HG03457 (cell line): ENCODE measurements around the gene MYO1G.
"Not testable (repeated sequence)": the region's sequence is repeated elsewhere in the genome, so short reads cannot be mapped to it uniquely, and the experiment has no call there.

ENCODE experiments used
- ATAC-seq: cut with Tn5 transposase; IDR thresholded peaks from one replicate; pipeline ENCODE4 v1.9.1; 2021; ENCODE audit warnings: moderate number of reproducible peaks; ENCODE audit not compliant: unreplicated experiment

The MYO1G gene

DNA sequence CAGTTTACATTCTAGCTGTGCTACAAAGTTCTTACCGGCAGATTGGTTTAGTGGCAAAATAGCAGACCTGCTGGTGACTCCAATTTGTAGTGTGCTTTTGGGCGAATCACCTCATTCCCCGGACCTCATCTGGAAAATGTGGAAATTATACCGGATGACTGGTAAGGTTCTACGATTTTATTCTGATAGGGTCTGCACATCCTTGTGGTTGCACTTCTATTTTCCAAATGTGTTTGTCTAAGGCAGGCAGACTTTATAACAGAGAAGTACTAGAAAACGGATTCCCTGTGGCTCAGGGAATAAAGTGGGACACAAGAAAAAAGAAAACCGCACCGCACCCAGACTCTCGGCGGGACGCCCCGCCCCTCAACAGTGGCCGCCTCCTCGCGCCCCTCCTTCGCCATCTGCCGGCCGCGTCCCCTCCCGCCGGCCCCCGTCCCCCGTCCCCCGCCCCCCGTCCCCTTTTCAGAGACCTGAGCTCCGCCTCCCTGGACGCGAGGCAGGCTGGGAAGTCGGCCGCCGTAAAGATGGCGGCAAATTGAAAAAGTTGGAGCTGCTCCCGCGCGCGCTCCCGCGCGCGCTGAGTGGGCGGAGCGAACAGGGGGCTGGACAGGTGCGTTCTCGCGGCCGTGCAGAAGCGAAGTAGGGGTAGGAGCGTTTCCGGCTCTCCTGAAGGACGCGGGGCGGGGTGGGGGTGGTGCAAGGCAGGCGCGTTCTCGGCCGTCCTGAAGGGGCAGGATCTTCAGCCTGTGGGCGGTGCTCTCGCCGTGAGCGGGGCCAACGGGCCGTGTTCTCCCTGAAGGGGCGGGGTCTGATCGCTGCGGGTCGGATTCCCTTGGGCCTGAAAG, 20.7 kb upstream of the MYO1G start:
- ATAC-seq, result peak; percentile 57

DNA sequence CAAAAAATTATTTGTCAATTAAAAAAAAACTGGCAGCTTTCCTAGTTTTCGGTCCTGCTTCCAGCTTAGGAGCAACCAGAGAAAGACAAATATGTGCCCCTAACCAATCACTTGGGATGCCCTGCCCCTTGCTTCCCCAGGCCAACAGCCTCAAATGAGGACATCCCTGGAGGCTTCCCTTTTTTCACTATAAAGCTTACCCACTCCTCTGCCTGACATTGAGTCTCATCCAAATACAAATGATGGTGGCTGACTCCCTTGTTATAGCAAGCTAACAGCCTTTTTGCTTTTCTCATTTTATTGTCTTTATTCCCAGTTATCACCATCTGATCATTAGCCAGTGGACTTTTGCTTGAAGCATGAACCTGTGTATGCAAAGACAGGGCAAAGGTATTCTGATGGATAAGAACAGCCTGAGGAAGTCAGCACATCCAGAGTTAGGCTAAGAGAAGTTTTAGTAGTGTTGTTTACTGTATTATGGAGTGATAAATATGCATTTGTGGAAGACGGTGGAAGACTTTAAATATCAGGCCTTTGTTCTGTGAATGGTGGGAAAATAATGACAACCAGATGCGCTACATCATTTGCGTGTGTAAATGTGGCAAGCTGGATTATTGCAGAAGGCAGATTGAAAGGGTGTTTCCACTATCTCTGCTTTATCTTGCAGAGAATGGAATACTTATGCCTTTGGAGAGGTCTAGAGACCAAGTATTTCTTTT, 19.5 kb upstream of the MYO1G start:
- ATAC-seq, result no peak

DNA sequence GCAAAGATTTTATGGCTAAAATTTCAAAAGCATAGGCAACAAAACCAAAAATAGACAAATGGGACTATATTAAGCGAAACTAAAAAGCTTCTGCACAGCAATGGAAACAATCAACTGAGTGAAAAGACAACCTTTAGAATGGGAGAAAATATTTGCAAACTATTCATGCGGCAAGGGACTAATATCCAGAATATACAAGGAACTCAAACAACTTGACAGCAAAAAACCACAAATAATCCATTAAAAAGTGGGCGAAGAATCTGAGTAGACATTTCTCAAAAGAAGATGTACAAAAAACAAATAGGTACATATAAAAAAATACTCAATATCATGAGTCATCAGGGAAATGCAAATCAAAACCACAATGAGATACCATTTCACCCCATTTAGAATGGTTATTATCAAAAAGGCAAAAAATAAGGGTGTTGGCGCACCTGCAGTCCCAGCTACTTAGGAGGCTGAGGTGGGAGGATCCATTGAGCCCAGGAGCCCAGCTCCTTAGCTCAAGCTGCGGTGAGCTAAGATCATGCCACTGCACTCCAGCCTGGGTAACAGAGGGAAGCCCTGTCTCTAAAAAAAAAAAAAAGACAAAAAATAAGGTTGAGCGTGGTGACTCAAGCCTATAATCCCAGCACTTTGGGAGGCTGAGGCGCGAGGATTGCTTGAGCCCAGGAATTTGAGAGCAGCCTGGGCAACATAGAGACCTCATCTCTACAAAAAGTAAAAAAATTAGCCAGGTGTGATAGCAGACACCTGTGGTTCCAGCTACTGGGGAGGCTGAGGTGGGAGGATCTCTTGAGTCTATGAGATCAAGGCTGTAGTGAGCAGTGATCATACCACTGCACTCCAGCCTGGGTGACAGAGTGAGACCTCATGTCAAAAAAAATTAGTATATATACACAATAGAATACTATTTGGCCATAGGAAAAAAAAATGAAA, 17.0 kb upstream of the MYO1G start:
- ATAC-seq, result no peak

DNA sequence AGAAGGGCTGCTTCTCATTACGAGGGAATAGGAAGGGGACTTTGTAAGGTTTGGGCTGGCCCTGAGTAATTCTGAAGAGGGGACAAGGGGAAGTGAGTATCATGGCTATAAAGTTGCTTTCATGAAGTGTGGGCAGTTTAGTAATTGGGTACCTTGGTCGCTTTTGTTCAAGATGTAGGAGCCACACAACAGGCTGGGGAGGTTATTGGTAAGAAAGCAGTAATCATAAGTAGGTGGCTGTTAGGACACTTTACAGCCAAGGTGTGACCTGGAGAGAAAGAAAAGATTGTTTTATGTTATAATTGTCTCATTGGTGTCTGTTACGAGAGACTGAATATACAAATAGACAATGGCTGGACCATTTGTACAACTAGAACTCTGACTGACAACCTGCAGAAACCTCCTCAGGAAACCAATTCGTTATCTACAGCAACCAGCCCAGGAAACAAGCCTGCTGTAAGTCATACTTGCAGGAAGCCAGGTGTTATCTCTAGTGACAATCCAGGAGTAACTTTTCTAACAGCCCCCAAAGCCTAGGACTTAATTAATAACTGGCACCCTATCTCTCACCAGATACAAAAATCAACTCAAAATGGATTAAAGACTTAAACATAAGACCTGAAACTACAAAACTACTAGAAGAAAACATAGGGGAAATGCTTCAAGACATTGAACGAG, 16.2 kb upstream of the MYO1G start:
- no peak for ATAC-seq

DNA sequence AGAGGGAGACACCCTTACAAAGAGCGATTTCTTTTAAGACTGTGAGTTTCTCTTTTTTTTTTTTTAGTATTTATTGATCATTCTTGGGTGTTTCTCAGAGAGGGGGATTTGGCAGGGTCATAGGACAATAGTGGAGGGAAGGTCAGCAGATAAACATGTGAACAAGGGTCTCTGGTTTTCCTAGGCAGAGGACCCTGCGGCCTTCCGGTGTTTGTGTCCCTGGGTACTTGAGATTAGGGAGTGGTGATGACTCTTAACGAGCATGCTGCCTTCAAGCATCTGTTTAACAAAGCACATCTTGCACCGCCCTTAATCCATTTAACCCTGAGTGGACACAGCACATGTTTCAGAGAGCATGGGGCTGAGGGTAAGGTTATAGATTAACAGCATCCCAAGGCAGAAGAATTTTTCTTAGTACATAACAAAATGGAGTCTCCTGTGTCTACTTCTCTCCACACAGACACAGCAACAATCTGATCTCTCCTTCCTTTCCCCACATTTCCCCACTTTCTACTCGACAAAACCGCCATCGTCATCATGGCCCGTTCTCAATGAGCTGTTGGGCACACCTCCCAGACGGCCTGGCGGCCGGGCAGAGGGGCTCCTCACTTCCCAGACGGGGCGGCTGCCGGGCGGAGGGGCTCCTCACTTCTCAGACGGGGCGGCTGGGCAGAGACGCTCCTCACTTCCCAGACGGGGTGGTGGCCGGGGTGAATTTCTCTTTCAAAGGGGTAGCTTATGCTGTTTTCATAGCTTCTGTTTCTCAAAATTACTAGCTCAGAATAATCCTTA, 13.4 kb upstream of the MYO1G start:
- ATAC-seq, result not testable (repeated sequence)

DNA sequence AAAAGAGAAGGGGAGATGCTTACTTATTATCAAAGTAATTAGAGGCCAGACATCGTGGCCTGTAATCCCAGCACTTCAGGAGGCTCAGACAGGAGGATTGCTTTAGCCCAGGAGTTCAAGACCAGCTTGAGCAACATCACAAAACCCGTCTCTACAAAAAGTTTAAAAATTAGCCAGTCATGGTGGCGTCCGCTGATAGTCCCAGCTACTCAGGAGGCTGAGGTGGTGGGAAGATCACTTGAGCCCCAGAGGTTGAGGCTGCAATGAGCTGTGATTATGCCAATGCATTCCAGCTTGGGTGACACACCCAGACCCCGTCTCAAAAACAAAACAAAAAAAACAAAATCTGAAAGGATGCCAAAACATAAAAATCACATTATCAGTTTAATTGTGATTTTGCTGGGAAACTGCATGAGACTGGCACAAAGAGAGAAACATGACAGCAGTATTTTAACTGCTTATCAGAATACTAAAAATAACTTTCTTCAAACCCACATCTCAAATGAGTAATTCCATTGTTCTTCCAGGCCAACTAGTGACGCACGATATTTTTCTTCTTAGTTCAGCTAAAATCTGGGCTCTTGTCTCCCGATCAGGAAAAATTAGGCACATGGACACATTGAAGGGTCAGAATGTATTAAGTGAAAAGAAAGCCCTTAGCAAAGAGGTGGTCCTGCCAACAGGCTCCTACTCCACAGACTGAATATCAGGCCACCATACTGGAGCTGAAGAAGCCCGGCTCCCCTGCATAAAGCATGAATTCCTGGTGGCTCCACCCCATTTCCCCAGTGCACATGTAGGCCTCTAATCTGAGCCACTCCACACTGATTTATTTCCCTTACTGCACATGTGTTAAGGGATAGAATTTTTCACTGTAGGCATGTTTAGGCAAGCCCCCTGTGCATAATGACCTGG, 11.6 kb upstream of the MYO1G start:
- no peak for ATAC-seq

DNA sequence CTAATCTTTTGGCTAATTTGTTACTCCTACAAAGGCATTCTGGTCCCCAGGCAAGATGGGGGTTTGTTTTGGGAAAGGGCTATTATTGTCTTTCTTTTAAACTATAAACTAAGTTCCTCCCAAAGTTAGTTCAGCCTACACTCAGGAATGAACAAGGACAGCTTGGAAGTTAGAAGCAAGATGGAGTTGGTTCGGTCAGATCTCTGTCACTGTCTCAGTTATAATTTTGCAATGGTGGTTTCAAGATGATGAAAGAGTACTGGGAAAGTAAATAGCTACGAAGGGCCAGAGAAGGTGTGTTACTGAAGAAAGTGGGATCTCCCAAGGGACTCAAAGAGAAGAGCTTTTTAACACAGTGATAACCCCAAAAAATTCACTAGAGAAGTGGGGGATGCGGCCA, 10.3 kb upstream of the MYO1G start:
- ATAC-seq, result no peak

DNA sequence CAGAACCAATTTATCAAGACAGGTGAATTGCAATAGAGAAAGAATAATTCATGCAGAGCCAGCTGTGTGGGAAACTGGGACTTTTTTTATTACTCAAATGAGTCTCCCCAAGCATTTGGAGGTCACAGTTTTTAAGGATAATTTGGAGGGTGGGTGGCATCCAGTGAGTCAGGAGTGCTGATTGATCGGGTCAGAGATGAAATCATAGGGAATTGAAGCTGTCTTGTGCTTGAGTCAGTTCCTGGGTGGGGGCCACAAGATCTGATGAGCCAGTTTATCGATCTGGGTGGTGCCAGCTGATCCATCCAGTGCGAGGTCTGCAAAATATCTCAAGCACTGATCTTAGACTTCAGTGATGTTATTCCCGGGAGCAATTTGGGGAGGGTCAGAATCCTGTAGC, 9.9 kb upstream of the MYO1G start:
- ATAC-seq, result no peak

DNA sequence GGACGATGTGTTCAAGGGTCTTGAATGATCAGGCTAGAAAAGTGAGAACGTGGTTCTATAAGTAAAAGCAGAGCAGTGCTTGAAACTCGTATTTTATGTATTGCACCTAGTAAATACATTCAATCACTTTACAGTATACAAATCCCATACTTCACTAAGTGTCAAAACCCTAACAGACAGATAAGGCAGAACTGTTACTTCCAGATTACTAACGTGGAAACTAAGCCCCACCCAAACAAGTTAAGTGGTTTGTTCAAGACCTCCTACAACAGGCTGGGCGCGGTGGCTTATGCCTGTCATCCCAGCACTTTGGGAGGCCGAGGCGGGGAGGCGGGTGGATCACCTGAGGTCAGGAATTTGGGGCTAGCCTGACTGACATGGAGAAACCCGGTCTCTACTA, 9.2 kb upstream of the MYO1G start:
- no peak for ATAC-seq

DNA sequence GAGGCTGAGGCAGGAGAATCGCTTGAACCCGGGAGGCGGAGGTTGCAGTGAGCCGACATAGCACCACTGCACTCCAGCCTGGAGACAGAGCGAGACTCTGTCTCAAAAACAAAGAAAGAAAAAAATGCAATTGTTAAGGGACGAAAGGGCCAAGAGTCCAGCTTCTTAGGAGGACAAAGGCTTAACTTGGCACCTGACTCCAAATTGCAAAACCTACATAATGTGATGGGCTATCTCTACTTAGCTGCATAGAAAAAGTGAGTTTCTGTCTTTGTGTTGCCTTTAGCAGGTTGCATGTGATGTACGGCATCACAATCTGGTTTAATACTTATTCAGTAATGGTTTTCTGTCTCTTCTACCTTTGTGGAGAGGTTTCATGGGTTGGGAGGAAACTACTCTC, 8.6 kb upstream of the MYO1G start:
- ATAC-seq, result no peak

DNA sequence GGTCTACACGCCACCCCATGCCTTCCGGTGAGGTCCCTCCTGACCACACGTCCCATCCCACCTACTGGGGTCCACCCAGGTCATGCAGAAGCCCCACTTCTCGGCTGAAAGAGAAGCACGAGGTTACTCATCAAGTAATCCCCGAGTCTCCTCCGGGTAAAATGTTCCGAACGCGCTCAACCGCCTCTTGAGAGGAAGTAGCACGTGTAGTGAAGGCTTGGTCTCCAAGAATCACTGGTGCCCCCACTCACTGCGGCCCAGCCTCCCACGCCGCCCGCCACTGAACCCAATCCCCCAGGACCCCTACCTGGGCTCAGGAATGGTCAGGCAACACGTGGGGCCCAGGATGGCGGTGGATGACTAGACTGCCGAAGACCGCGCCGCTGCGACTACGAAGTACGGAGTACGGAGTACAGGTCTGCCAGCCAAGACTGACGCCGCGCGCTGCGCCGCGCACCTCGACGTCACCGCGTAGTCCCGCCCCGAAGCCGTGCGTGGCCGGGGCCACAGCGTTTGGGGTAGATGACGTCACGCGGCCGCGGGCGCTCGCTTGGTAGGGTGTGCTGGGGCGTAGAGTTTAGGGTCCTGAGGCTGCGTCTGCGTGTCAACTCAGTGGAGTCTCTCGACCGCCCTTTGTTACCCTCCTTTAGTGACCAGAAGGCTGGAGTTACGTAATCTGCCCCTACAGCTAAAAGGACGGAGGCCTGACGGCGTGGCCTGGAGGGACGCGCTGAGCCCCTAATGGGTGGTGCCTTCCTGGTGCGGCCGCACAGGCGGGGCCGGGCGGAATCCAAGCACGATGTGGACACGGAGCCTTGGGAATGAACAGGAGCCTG, 7.6 kb upstream of the MYO1G start:
- peak; percentile 92 for ATAC-seq

DNA sequence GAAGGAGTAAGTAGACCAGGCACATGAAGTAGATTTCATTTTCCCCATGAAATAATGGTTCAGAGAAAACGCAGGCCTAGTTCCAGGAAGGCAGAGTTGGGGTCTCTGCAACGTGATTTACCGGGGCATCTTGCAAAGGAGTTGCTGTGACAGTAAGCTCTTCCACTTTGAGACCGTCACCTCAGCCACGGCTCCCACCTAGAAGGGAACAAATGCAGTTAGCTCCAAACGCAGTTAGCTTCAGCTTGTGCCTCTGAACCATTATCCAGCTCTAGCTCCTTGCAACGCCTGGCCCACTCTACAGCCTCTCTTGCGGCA, 7.0 kb upstream of the MYO1G start:
- ATAC-seq, result no peak

DNA sequence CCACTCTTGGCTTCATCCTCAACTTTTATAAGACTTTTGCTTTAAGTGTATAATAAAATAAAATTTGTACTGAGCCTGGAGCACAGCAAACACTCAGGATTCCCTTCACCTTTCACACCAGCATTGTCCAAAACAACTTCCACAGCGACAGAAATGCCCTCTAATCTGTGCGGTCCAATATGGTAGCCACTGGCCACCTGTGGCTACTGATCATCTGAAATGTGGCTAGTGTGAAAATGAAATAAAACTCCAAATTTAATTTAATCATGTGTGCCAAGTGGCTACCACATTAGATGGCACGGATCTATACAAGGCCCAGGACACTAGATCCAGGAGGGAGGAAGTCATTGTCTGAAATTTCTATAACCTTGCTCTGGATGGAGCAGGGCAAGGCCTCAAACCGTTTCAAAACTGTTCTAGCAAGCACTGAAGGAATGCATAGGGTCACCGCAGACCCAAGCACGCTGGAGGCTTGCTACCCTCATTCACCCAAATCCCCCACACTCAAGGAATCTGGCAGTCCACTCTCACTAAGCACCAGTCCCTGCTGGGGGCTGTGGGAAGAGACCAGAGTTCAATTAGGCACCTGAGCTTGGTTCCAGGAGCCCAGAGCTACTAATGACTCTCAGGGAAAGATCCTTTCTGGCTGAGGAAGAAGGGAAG, 6.3 kb upstream of the MYO1G start:
- ATAC-seq, result no peak

DNA sequence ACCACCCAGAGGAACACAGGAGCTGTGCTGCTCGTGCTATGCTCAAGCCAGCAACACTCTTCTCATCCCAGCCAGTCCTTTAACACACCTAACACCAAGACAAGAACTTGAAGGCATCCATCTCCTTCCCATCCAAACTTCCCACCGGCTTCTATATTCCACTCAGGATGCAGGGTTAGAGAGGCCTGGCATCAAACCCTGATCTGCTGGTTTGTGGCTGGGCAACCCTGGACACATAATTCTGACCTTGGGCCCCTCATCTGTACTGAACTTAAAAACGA, 5.6 kb upstream of the MYO1G start:
- no peak for ATAC-seq

DNA sequence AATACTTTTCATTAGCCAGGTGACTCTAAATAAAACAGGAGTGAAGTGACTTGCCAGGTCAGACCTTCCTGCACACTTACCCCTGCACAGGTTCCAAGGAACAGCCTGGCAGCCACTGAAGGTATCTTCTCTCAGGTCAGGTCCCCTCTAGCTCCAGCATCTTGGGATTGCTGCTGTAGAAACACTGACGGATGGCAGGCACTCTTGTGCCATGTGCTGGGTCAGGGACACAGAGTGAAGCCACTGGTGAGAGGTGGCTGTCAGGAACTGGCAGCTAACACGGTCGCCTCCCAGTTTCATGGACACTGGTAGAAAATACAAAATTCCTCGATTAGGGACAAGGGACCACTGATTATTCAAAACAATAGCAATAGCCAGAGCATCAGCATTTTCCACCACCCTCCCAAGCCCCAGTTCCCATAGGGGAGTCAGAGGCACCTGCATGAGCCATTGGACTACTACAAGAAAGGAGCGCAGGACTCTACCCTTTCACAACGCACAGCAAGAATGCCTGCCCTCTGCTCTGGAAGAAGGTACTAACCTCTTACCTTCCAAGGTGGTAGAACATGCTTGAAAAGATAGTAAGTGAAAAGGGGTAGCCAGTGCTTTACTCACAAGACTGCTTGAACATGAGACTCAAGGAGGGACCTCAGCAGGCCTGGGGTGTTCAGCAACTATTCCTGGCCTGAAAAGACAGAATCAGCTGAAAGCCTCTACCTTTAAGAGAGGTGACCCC, 5.1 kb upstream of the MYO1G start:
- ATAC-seq, result no peak

DNA sequence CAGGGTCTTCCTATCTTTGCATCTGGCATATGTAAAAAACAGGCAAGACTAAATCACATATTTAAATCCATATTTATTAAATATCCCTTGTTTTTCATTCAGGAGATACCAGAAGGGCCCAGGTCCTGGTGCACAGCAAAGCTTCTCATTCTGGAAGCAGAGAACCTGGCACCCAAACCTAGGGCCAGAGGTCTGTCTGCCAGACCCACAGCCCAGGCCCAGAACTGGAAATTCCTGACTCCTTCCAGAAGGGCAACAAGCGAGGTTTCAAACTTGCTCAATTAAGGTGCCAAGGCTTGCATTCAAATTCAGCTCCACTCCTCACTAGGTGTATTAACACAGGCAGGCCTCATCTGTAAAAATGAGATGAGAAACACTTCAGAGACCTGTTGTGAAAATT, 4.2 kb upstream of the MYO1G start:
- no peak for ATAC-seq

DNA sequence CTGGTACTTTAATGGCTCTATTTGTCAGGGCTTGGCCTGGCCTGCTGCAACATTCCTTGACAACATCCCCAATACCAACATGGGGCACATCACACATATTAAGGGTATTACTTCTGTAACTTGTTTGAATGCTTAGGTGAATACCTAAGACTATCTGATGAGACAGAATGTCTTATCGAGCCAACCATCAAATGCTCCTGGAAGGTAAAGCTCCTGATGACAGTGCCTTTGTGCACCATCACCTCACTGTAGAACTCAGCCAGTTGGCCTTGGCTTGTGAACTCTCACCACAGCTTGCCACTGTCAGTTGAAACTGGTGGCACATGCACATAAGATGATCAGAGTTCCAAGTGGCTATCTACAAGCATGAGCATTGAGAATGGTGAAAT, 3.7 kb upstream of the MYO1G start:
- ATAC-seq, result no peak
